ENCODE results near the gene CDH26.

The CDH26 gene

GRCh38 chr20:60046436-60046835 lies 88.2 kb downstream of the CDH26 start:
- FAIRE-seq (no peak), DNase-seq (ENCODE audit: insufficient read length, low spot score) (no peak)
- TF ChIP-seq TAF1 (IDR thresholded peaks at IDR 0.05; ENCODE audit: low read depth, low read length) (no peak), POU2F2 (IDR thresholded peaks at IDR 0.05; ENCODE audit: low read depth, low read length) (no peak), SPI1 (IDR thresholded peaks at IDR 0.05; ENCODE audit: low read depth, low read length) (no peak), POLR2A (IDR thresholded peaks at IDR 0.05; ENCODE audit: low read depth, low read length) (no peak), POLR2AphosphoS5 (IDR thresholded peaks at IDR 0.05; ENCODE audit: low read depth, low read length) (no peak)

GRCh38 chr20:60046860-60047259 lies 88.6 kb downstream of the CDH26 start:
- TF ChIP-seq TAF1 (IDR thresholded peaks at IDR 0.05; ENCODE audit: low read depth, low read length) (no peak), POLR2AphosphoS5 (IDR thresholded peaks at IDR 0.05; ENCODE audit: low read depth, low read length) (no peak), SPI1 (IDR thresholded peaks at IDR 0.05; ENCODE audit: low read depth, low read length) (no peak), POLR2A (IDR thresholded peaks at IDR 0.05; ENCODE audit: low read depth, low read length) (no peak), PAX5 (IDR thresholded peaks at IDR 0.05; ENCODE audit: insufficient read depth, low read length, severe bottlenecking) (no peak), POU2F2 (IDR thresholded peaks at IDR 0.05; ENCODE audit: low read depth, low read length) (no peak)
- DNase-seq (ENCODE audit: insufficient read length, low spot score) (no peak), FAIRE-seq (no peak)

GRCh38 chr20:60048634-60049521 lies 90.7 kb downstream of the CDH26 start:
- no peak for FAIRE-seq
- no peak for DNase-seq (ENCODE audit: insufficient read length, low spot score)
- TF ChIP-seq SPI1 (IDR thresholded peaks at IDR 0.05; ENCODE audit: low read depth, low read length), result no peak
- TF ChIP-seq POU2F2 (IDR thresholded peaks at IDR 0.05; ENCODE audit: low read depth, low read length), result no peak
- TF ChIP-seq POLR2AphosphoS5 (IDR thresholded peaks at IDR 0.05; ENCODE audit: low read depth, low read length), result no peak
- no peak for TF ChIP-seq TAF1 (IDR thresholded peaks at IDR 0.05; ENCODE audit: low read depth, low read length)
- TF ChIP-seq PAX5 (IDR thresholded peaks at IDR 0.05; ENCODE audit: insufficient read depth, low read length, severe bottlenecking), result no peak
- no peak for TF ChIP-seq POLR2A (IDR thresholded peaks at IDR 0.05; ENCODE audit: low read depth, low read length)

- DNase-seq (ENCODE audit: insufficient read length, low spot score) (no peak), FAIRE-seq (no peak)
Measured at GRCh38 chr20:60049601-60050000, 91.4 kb downstream of the CDH26 start.

GRCh38 chr20:60050193-60050947 lies 92.1 kb downstream of the CDH26 start:
- TF ChIP-seq POU2F2 (IDR thresholded peaks at IDR 0.05; ENCODE audit: low read depth, low read length), result no peak
- no peak for TF ChIP-seq SPI1 (IDR thresholded peaks at IDR 0.05; ENCODE audit: low read depth, low read length)
- no peak for TF ChIP-seq POLR2A (IDR thresholded peaks at IDR 0.05; ENCODE audit: low read depth, low read length)
- TF ChIP-seq POLR2AphosphoS5 (IDR thresholded peaks at IDR 0.05; ENCODE audit: low read depth, low read length), result no peak
- TF ChIP-seq PAX5 (IDR thresholded peaks at IDR 0.05; ENCODE audit: insufficient read depth, low read length, severe bottlenecking), result no peak
- no peak for TF ChIP-seq TAF1 (IDR thresholded peaks at IDR 0.05; ENCODE audit: low read depth, low read length)
- FAIRE-seq (no peak), DNase-seq (ENCODE audit: insufficient read length, low spot score) (no peak)

More at GRCh38 chr20:60049601-60050000, 91.4 kb downstream of the CDH26 start:
- no peak for TF ChIP-seq POLR2A (IDR thresholded peaks at IDR 0.05; ENCODE audit: low read depth, low read length)
- no peak for TF ChIP-seq TAF1 (IDR thresholded peaks at IDR 0.05; ENCODE audit: low read depth, low read length)
- no peak for TF ChIP-seq POLR2AphosphoS5 (IDR thresholded peaks at IDR 0.05; ENCODE audit: low read depth, low read length)
- no peak for TF ChIP-seq POU2F2 (IDR thresholded peaks at IDR 0.05; ENCODE audit: low read depth, low read length)
- TF ChIP-seq SPI1 (IDR thresholded peaks at IDR 0.05; ENCODE audit: low read depth, low read length), result no peak
- TF ChIP-seq PAX5 (IDR thresholded peaks at IDR 0.05; ENCODE audit: insufficient read depth, low read length, severe bottlenecking), result no peak

- no peak for DNase-seq (ENCODE audit: insufficient read length, low spot score)
- TF ChIP-seq SPI1 (IDR thresholded peaks at IDR 0.05; ENCODE audit: low read depth, low read length) (no peak), POU2F2 (IDR thresholded peaks at IDR 0.05; ENCODE audit: low read depth, low read length) (no peak), TAF1 (IDR thresholded peaks at IDR 0.05; ENCODE audit: low read depth, low read length) (no peak), POLR2A (IDR thresholded peaks at IDR 0.05; ENCODE audit: low read depth, low read length) (no peak), POLR2AphosphoS5 (IDR thresholded peaks at IDR 0.05; ENCODE audit: low read depth, low read length) (no peak), PAX5 (IDR thresholded peaks at IDR 0.05; ENCODE audit: insufficient read depth, low read length, severe bottlenecking) (no peak)
- no peak for FAIRE-seq
Measured at GRCh38 chr20:60051911-60052310, 93.7 kb downstream of the CDH26 start.

GRCh38 chr20:60052322-60052721 lies 94.1 kb downstream of the CDH26 start:
- TF ChIP-seq TAF1 (IDR thresholded peaks at IDR 0.05; ENCODE audit: low read depth, low read length) (no peak), POU2F2 (IDR thresholded peaks at IDR 0.05; ENCODE audit: low read depth, low read length) (no peak)
- FAIRE-seq (no peak), DNase-seq (ENCODE audit: insufficient read length, low spot score) (no peak)

- FAIRE-seq (no peak), DNase-seq (ENCODE audit: insufficient read length, low spot score) (no peak)
- TF ChIP-seq SPI1 (IDR thresholded peaks at IDR 0.05; ENCODE audit: low read depth, low read length), result no peak
Measured at GRCh38 chr20:60053125-60053817, 95.0 kb downstream of the CDH26 start.

- TF ChIP-seq SPI1 (IDR thresholded peaks at IDR 0.05; ENCODE audit: low read depth, low read length) (no peak), POU2F2 (IDR thresholded peaks at IDR 0.05; ENCODE audit: low read depth, low read length) (no peak), POLR2AphosphoS5 (IDR thresholded peaks at IDR 0.05; ENCODE audit: low read depth, low read length) (no peak), TAF1 (IDR thresholded peaks at IDR 0.05; ENCODE audit: low read depth, low read length) (no peak), POLR2A (IDR thresholded peaks at IDR 0.05; ENCODE audit: low read depth, low read length) (no peak), PAX5 (IDR thresholded peaks at IDR 0.05; ENCODE audit: insufficient read depth, low read length, severe bottlenecking) (no peak)
- FAIRE-seq, result no peak
- no peak for DNase-seq (ENCODE audit: insufficient read length, low spot score)
Measured at GRCh38 chr20:60053818-60054190, 95.6 kb downstream of the CDH26 start.

Measured in GM12891 (cell line).